Parathyroid adenoma (tissue), 2 donors: ENCODE measurements around the gene IGF1.

Experiments
- H2AFZ ChIP-seq: fragments of 300-600 bp; sonication (generic); one replicate; pipeline ENCODE4 v1.7.0; 2017; ENCODE audit warnings: antibody characterized with exemption, mild to moderate bottlenecking
- H3K27ac ChIP-seq: fragments of 300-600 bp; sonication (generic); one replicate; pipeline ENCODE4 v1.7.0; 2017
- H3K27me3 ChIP-seq: fragments of 300-600 bp; sonication (generic); one replicate; pipeline ENCODE4 v1.7.0; 2017; ENCODE audit warnings: low read length; ENCODE audit not compliant: control insufficient read depth, insufficient read depth
- H3K36me3 ChIP-seq: fragments of 300-600 bp; sonication (generic); one replicate; pipeline ENCODE4 v1.7.0; 2017; ENCODE audit warnings: low read length; ENCODE audit not compliant: control insufficient read depth, insufficient read depth
- H3K4me1 ChIP-seq: fragments of 300-600 bp; sonication (generic); one replicate; pipeline ENCODE4 v1.7.0; 2017; ENCODE audit warnings: control low read depth
- H3K4me2 ChIP-seq: fragments of 300-600 bp; sonication (generic); one replicate; pipeline ENCODE4 v1.7.0; 2017; ENCODE audit warnings: low read length
- H3K4me3 ChIP-seq: fragments of 300-600 bp; sonication (generic); one replicate; pipeline ENCODE4 v1.7.0; 2017; ENCODE audit warnings: low read depth, low read length
- H3K79me2 ChIP-seq: fragments of 300-600 bp; sonication (generic); one replicate; pipeline ENCODE4 v1.7.0; 2017; ENCODE audit warnings: control low read depth
- H3K9ac ChIP-seq: fragments of 300-600 bp; sonication (generic); one replicate; pipeline ENCODE4 v1.7.0; 2017; ENCODE audit warnings: mild to moderate bottlenecking
- H3K9me3 ChIP-seq: fragments of 300-600 bp; sonication (generic); one replicate; pipeline ENCODE4 v1.7.0; 2017; ENCODE audit warnings: low read length; ENCODE audit not compliant: control insufficient read depth
- CTCF ChIP-seq: fragments of 300-600 bp; sonication (generic); IDR thresholded peaks from one replicate; pipeline ENCODE4 v1.7.0; 2017; ENCODE audit warnings: antibody characterized with exemption, mild to moderate bottlenecking
- donor health status: primary hyperparathyroidism.

IGF1 gene

GRCh38 chr12:102512523-102512922 is 32.2 kb upstream of the IGF1 start:
- Histone ChIP-seq H3K9ac (no peak overlapping the region), H3K9me3 (no peaks in the 10 kb centered on the region), H2AFZ (no peak overlapping the region), H3K79me2 (no peaks in the 10 kb centered on the region), H3K4me3 (no peak overlapping the region), H3K27me3 (no peaks in the 10 kb centered on the region), H3K27ac (no peak overlapping the region), H3K36me3 (no peaks in the 10 kb centered on the region), H3K4me2 (no peak overlapping the region), H3K4me1 (no peaks in the 10 kb centered on the region)
- no peak for TF ChIP-seq CTCF

GRCh38 chr12:102511575-102511974 is 31.2 kb upstream of the IGF1 start:
- Histone ChIP-seq H3K9me3 (no peaks in the 10 kb centered on the region), H3K9ac (no peak overlapping the region), H2AFZ (no peak overlapping the region), H3K36me3 (no peaks in the 10 kb centered on the region), H3K4me1 (no peaks in the 10 kb centered on the region), H3K79me2 (no peaks in the 10 kb centered on the region), H3K4me2 (no peak overlapping the region), H3K27me3 (no peaks in the 10 kb centered on the region), H3K27ac (no peak overlapping the region), H3K4me3 (no peak overlapping the region)
- TF ChIP-seq CTCF, result no peak

- Histone ChIP-seq H3K4me2 (no peak overlapping the region), H3K9ac (no peak overlapping the region), H3K9me3 (no peaks in the 10 kb centered on the region), H3K27me3 (no peaks in the 10 kb centered on the region), H2AFZ (no peak overlapping the region), H3K4me3 (no peak overlapping the region), H3K36me3 (no peaks in the 10 kb centered on the region), H3K27ac (no peak overlapping the region), H3K79me2 (no peaks in the 10 kb centered on the region), H3K4me1 (no peaks in the 10 kb centered on the region)
- TF ChIP-seq CTCF, result no peak
Observed at GRCh38 chr12:102510463-102510862, 30.1 kb upstream of the IGF1 start.

GRCh38 chr12:102510031-102510430 is 29.7 kb upstream of the IGF1 start:
- H3K27me3 ChIP-seq, result no peaks in the 10 kb centered on the region
- no peak overlapping the region for H3K27ac ChIP-seq
- H3K9ac ChIP-seq, result no peak overlapping the region
- no peak overlapping the region for H2AFZ ChIP-seq
- no peak overlapping the region for H3K4me3 ChIP-seq
- no peak overlapping the region for H3K4me2 ChIP-seq
- no peaks in the 10 kb centered on the region for H3K79me2 ChIP-seq
- H3K4me1 ChIP-seq, result no peaks in the 10 kb centered on the region
- TF ChIP-seq CTCF, result no peak
- H3K9me3 ChIP-seq, result no peaks in the 10 kb centered on the region
- no peaks in the 10 kb centered on the region for H3K36me3 ChIP-seq

GRCh38 chr12:102509123-102509626 is 28.8 kb upstream of the IGF1 start:
- Histone ChIP-seq H3K27me3 (no peaks in the 10 kb centered on the region), H3K27ac (no peak overlapping the region)

More at GRCh38 chr12:102509123-102509626, 28.8 kb upstream of the IGF1 start:
- Histone ChIP-seq H3K36me3 (no peaks in the 10 kb centered on the region), H3K4me2 (no peak overlapping the region), H3K4me3 (no peak overlapping the region), H3K9me3 (no peaks in the 10 kb centered on the region), H3K79me2 (no peaks in the 10 kb centered on the region), H2AFZ (no peak overlapping the region), H3K9ac (no peak overlapping the region), H3K4me1 (no peaks in the 10 kb centered on the region)
- TF ChIP-seq CTCF, result no peak
